A549 (cell line): ENCODE data around the gene MADD. TPM values are rescaled to one million over a fixed set of nuclear protein-coding genes. Genes with fewer than 3 reads are reported as not detected.
A peak's percentile ranks its signal among the peaks of the same experiment; 100 is the strongest.

Experiments used
- ATAC-seq, 2 experiments: fragments of 200-7000 bp in 1 of 2; fragments of >200 bp in 1 of 2; cut with Nextera tagmentation in 1 of 2; cut with Tn5 transposase in 1 of 2; 3 replicates each; pipeline versions ENCODE4 v1.8.0 to v1.9.1; 2018 to 2020; ENCODE audit warnings: mild to moderate bottlenecking in 1 of 2, moderate library complexity in 1 of 2
- CTCF ChIA-PET: fragments of 300-600 bp; sonication (Branson Sonifier 250); formaldehyde crosslinking; extraction: SDS; loops from one replicate; lab custom pipeline; 2021; ENCODE audit warnings: antibody characterized with exemption, inconsistent platforms; lab: Yijun Ruan, JAX
- POLR2A ChIA-PET: fragments of 350-600 bp; formaldehyde crosslinking; extraction: SDS; loops from one replicate; lab custom pipeline; 2021; ENCODE audit warnings: antibody characterized with exemption, inconsistent platforms; lab: Yijun Ruan, JAX
- DNase-seq, 2 experiments: peaks; one replicate each; pipeline versions ENCODE4 v3.0.0 to v3.0.0-alpha.2; 2011 to 2016; ENCODE audit warnings: low read depth in 1 of 2, low spot score in 1 of 2
- FAIRE-seq: peaks from 2 replicates; lab custom pipeline; 2011; peaks lifted over from hg19 to GRCh38; lab: Jason Lieb, UNC
- H3K27ac ChIP-seq, 2 experiments: fragments of >200 bp; sonication (Bioruptor Twin); formaldehyde crosslinking; 3 replicates each; pipeline ENCODE4 v1.5.1; 2016 to 2017
- H3K4me1 ChIP-seq: fragments of >200 bp; sonication (Bioruptor Twin); formaldehyde crosslinking; 3 replicates; pipeline ENCODE4 v1.6.1; 2016
- H3K4me2 ChIP-seq: fragments of >200 bp; sonication (Bioruptor Twin); formaldehyde crosslinking; 3 replicates; pipeline ENCODE4 v1.6.1; 2016
- H3K4me3 ChIP-seq: fragments of >200 bp; sonication (Bioruptor Twin); formaldehyde crosslinking; 3 replicates; pipeline ENCODE4 v1.5.1; 2016
- H3K9me3 ChIP-seq: fragments of >200 bp; sonication (Bioruptor Twin); formaldehyde crosslinking; 3 replicates; pipeline ENCODE4 v1.6.1; 2016
- BHLHE40 ChIP-seq: IDR thresholded peaks from 2 replicates; pipeline ENCODE4 v1.6.1; 2012; ENCODE audit warnings: low read depth, low read length, inconsistent platforms
- EHF ChIP-seq: fragments of 250-450 bp; sonication (Bioruptor Pico); IDR thresholded peaks from 2 replicates; pipeline ENCODE4 v1.5.0; 2020; ENCODE audit warnings: mild to moderate bottlenecking
- FOSL2 ChIP-seq, 2 experiments: fragments of 450-650 bp in 1 of 2; fragments of >200 bp in 1 of 2; sonication (Bioruptor Twin) in 1 of 2; formaldehyde crosslinking; IDR thresholded peaks; 2 replicates each; pipeline versions ENCODE4 v1.5.0 to v1.6.1; 2016 to 2020; ENCODE audit warnings: mild to moderate bottlenecking in 1 of 2, moderate library complexity in 1 of 2
- GATA3 ChIP-seq: IDR thresholded peaks from 2 replicates; pipeline ENCODE4 v1.6.1; 2012; ENCODE audit warnings: borderline replicate concordance
- HDAC2 ChIP-seq: fragments of 200-600 bp; sonication (generic); IDR thresholded peaks from 2 replicates; pipeline ENCODE4 v1.6.1; 2016
- HOXA7 ChIP-seq: fragments of 250-450 bp; sonication (Bioruptor Pico); IDR thresholded peaks from 2 replicates; pipeline ENCODE4 v1.5.0; 2020; ENCODE audit warnings: mild to moderate bottlenecking, moderate library complexity
- HOXB13 ChIP-seq: fragments of 250-450 bp; sonication (Bioruptor Pico); IDR thresholded peaks from 2 replicates; pipeline ENCODE4 v1.5.0; 2020; ENCODE audit warnings: low read depth, mild to moderate bottlenecking, moderate library complexity
- KDM1A ChIP-seq: fragments of 200-600 bp; sonication (generic); IDR thresholded peaks from 2 replicates; pipeline ENCODE4 v1.6.1; 2016; ENCODE audit warnings: low read depth, mild to moderate bottlenecking
- KDM5A ChIP-seq: fragments of 200-600 bp; sonication (generic); IDR thresholded peaks from 2 replicates; pipeline ENCODE4 v1.6.1; 2016; ENCODE audit warnings: antibody characterized with exemption, mild to moderate bottlenecking
- MYC ChIP-seq: IDR thresholded peaks from 2 replicates; pipeline ENCODE4 v1.6.1; 2012; ENCODE audit warnings: mild to moderate bottlenecking, inconsistent platforms, low read length, improper control_type of control experiment, borderline replicate concordance
- PHF8 ChIP-seq: fragments of 200-600 bp; sonication (generic); IDR thresholded peaks from 2 replicates; pipeline ENCODE4 v1.6.1; 2016; ENCODE audit warnings: low read depth, mild to moderate bottlenecking, antibody characterized with exemption, moderate library complexity, borderline replicate concordance
- POLR2AphosphoS2 ChIP-seq: conservative IDR thresholded peaks from 2 replicates; pipeline ENCODE4 v1.6.1; 2012; ENCODE audit warnings: low read length, improper control_type of control experiment, inconsistent platforms
- RAD21 ChIP-seq, 2 experiments: fragments of >200 bp in 1 of 2; sonication (Bioruptor Twin) in 1 of 2; formaldehyde crosslinking in 1 of 2; IDR thresholded peaks in 1 of 2; conservative IDR thresholded peaks in 1 of 2; 2 replicates in 1 of 2; 3 replicates in 1 of 2; pipeline ENCODE4 v1.6.1; 2012 to 2018; ENCODE audit warnings: inconsistent platforms in 1 of 2
- RARB ChIP-seq: fragments of 250-450 bp; sonication (Bioruptor Pico); IDR thresholded peaks from 2 replicates; pipeline ENCODE4 v1.8.0; 2021; ENCODE audit warnings: mild to moderate bottlenecking, moderate library complexity
- RFX5 ChIP-seq: fragments of 450-650 bp; IDR thresholded peaks from 2 replicates; pipeline ENCODE4 v1.7.1; 2014; ENCODE audit warnings: antibody characterized with exemption, mild to moderate bottlenecking, moderate library complexity
- TP53 ChIP-seq: fragments of 250-450 bp; sonication (Bioruptor Pico); IDR thresholded peaks from 2 replicates; pipeline ENCODE4 v1.5.0; 2021; ENCODE audit warnings: mild to moderate bottlenecking, moderate library complexity
- ZFP36 ChIP-seq: fragments of 450-650 bp; IDR thresholded peaks from 2 replicates; pipeline ENCODE4 v1.6.1; 2014; ENCODE audit warnings: borderline replicate concordance; ENCODE audit not compliant: partially characterized antibody
- ZSCAN20 ChIP-seq: fragments of 250-450 bp; sonication (Bioruptor Pico); IDR thresholded peaks from 2 replicates; pipeline ENCODE4 v1.8.0; 2022; ENCODE audit warnings: mild to moderate bottlenecking, moderate library complexity
- WGBS: methylation state at CpG from one replicate; pipeline ENCODE4 v1.1.6; 2017; ENCODE audit errors: missing lambda C conversion rate; 5-methylcytosine and 5-hydroxymethylcytosine counted together
- polyA plus RNA-seq, 4 experiments: library from polyadenylated mRNA; depleted of rRNA in 3 of 4; stranded (reverse); fragments of >200 nt; fragmentation: RNase III in 1 of 4; extraction: RNeasy Plus Mini Kit Qiagen cat#74134 plus additional on column Dnase treatment in 1 of 4; gene quantifications; 2 replicates in 3 of 4; 3 replicates in 1 of 4; pipeline ENCODE4 v1.2.3, GENCODE V29; 2011 to 2017
- TF ChIP-seq, protein P1 (sequence below): fragments of 450-650 bp; IDR thresholded peaks from 2 replicates; pipeline ENCODE4 v1.6.1; 2014; ENCODE audit warnings: antibody characterized with exemption
- TF ChIP-seq, protein P2 (sequence below): fragments of 200-600 bp; sonication (generic); IDR thresholded peaks from 2 replicates; pipeline ENCODE4 v1.6.1; 2016; ENCODE audit warnings: antibody characterized with exemption, mild to moderate bottlenecking, moderate library complexity
- TF ChIP-seq, protein P3 (sequence below): fragments of 250-450 bp; sonication (Bioruptor Pico); IDR thresholded peaks from 2 replicates; pipeline ENCODE4 v1.5.0; 2021; ENCODE audit warnings: mild to moderate bottlenecking, moderate library complexity, borderline replicate concordance

MADD gene
- polyA plus RNA-seq, 2 of the 4 experiments (the other 2 are of a cell fraction) = 16.7 to 25.2 TPM

DNA sequence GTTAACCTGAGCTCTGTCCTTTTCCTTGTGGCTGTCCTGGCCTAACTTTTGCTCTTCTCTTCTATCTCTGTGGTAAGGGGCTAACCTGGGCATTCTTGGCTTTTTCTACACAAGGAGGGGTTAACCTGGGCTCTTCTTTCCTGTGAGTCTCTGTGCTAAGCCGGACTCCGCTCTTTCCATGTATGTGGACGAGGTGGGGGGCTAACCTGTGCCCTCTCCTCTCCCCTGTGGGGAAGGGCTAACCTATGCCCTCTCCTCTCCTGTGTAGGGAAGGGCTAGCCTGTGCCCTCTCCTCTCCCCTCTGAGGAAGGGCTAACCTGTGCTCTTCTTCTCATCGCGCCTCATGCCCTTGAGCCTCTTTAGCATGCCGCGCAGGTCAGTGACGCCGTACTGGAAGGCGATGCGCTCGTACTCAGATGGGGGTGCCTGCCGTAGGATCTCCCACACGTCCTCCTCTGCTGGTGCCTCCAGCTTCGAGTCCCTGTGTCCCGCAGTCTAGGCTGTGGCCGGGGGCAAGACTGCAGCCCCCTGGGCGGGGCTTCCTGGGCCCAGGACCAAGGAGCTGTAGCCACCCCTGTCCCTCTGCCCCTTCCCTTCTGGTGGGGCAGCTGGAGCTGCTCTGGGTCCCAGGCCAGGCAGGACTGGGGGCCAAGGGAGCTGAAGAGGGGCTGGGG lies 76.1 kb downstream of the MADD start:
- DNase-seq (no peak), FAIRE-seq (no peak), ATAC-seq (no peak)
- ChIA-PET POLR2A (no interaction called here), CTCF (interaction anchor here (0.6 to 6.9 kb wide), 4 partner anchors 9 to 83 kb away, joined by 3 to 40 read pairs (median 3); no protein-coding TSS in a partner anchor)
- Histone ChIP-seq H3K9me3 (no peaks in the 10 kb centered on the region), H3K4me2 (no peak overlapping the region), H3K4me1 (no peaks in the 10 kb centered on the region), H3K4me3 (no peak overlapping the region), H3K27ac (no peak overlapping the region)
- 79% methylated on average over 15 of the region's 18 CpGs for WGBS
- no peak for TF ChIP-seq KDM5A

DNA sequence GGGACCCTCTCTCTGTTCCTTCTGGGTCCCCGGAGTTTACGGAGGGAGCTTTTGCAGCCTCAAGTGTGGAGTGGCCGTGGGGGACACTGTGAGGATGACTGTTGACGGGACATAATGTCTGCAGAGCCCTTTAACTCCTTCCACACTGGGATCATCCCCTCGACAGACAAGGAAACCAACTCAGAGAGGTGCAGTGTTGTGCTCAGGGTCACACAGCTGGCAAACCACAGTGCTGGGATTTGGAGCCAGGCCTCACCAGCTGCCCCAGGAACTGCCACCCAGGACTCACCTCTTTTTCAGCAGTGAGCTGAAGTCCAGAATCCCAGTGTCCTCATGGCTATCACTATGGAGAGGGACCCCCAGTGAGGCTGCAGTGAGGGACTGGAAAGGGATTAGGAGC lies 77.2 kb downstream of the MADD start:
- ATAC-seq (no peak), DNase-seq (no peak), FAIRE-seq (no peak)
- TF ChIP-seq GATA3 (no peak), KDM1A (no peak), ZSCAN20 (CRISPR knock-in tag) (no peak), ZFP36 (peak; percentile 8)
- Histone ChIP-seq H3K9me3 (no peaks in the 10 kb centered on the region), H3K4me3 (no peak overlapping the region), H3K4me1 (no peaks in the 10 kb centered on the region), H3K27ac (no peak overlapping the region), H3K4me2 (no peak overlapping the region)
- ChIA-PET CTCF (interaction anchor here (1.0 to 6.9 kb wide), 6 partner anchors 8 to 90 kb away, joined by 3 to 40 read pairs (median 3); no protein-coding TSS in a partner anchor), POLR2A (no interaction called here)
- WGBS = 68% methylated on average over 5 of the region's 5 CpGs

DNA sequence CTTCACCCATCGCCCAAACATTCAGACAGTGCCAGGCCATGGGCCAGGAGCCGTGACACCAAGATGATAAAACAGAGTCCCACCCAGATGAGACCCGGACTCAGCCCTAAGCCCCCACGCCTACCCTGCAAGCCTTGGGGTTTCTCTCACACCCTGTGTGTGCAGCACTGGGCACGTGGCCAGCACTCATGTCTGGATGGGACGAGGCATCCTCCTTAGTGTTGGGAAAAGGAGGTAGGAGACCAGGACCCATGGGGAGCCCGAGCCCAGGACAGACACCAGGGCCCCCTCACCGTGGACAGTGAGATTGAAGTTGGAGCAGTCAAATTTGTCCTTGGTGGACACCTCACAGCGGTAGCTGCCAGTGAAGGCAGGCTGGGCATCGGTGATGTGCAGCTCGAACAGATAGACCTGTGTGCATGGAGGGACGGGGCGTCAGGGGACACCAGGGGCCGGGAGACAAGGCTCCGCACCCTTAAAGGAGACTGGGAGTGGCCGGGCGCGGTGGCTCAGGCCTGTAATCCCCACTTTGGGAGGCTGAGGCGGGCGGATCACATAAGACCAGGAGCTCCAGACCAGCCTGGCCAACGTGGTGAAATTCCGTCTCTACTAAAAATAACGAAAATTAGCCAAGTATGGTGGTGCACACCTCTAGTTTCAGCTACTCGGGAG lies 78.3 kb downstream of the MADD start:
- TF ChIP-seq HOXB13 (CRISPR knock-in tag) (no peak), KDM5A (no peak), HOXA7 (CRISPR knock-in tag) (no peak), RFX5 (no peak), EHF (no peak), FOSL2 (IDR thresholded peaks at IDR 0.05) (no peak), FOSL2 (CRISPR knock-in tag; IDR thresholded peaks at IDR 0.05) (no peak), HDAC2 (no peak), PHF8 (no peak), TP53 (no peak), BHLHE40 (no peak), MYC (no peak), RARB (CRISPR knock-in tag) (no peak), RAD21 (conservative IDR thresholded peaks at IDR 0.05 in 1 of 2, IDR thresholded peaks at IDR 0.05 in 1 of 2) (no peak), POLR2AphosphoS2 (no peak)
- TF ChIP-seq, protein P1, sequence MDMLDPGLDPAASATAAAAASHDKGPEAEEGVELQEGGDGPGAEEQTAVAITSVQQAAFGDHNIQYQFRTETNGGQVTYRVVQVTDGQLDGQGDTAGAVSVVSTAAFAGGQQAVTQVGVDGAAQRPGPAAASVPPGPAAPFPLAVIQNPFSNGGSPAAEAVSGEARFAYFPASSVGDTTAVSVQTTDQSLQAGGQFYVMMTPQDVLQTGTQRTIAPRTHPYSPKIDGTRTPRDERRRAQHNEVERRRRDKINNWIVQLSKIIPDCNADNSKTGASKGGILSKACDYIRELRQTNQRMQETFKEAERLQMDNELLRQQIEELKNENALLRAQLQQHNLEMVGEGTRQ = no peak
- TF ChIP-seq, protein P2, sequence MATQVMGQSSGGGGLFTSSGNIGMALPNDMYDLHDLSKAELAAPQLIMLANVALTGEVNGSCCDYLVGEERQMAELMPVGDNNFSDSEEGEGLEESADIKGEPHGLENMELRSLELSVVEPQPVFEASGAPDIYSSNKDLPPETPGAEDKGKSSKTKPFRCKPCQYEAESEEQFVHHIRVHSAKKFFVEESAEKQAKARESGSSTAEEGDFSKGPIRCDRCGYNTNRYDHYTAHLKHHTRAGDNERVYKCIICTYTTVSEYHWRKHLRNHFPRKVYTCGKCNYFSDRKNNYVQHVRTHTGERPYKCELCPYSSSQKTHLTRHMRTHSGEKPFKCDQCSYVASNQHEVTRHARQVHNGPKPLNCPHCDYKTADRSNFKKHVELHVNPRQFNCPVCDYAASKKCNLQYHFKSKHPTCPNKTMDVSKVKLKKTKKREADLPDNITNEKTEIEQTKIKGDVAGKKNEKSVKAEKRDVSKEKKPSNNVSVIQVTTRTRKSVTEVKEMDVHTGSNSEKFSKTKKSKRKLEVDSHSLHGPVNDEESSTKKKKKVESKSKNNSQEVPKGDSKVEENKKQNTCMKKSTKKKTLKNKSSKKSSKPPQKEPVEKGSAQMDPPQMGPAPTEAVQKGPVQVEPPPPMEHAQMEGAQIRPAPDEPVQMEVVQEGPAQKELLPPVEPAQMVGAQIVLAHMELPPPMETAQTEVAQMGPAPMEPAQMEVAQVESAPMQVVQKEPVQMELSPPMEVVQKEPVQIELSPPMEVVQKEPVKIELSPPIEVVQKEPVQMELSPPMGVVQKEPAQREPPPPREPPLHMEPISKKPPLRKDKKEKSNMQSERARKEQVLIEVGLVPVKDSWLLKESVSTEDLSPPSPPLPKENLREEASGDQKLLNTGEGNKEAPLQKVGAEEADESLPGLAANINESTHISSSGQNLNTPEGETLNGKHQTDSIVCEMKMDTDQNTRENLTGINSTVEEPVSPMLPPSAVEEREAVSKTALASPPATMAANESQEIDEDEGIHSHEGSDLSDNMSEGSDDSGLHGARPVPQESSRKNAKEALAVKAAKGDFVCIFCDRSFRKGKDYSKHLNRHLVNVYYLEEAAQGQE = no peak
- TF ChIP-seq, protein P3, sequence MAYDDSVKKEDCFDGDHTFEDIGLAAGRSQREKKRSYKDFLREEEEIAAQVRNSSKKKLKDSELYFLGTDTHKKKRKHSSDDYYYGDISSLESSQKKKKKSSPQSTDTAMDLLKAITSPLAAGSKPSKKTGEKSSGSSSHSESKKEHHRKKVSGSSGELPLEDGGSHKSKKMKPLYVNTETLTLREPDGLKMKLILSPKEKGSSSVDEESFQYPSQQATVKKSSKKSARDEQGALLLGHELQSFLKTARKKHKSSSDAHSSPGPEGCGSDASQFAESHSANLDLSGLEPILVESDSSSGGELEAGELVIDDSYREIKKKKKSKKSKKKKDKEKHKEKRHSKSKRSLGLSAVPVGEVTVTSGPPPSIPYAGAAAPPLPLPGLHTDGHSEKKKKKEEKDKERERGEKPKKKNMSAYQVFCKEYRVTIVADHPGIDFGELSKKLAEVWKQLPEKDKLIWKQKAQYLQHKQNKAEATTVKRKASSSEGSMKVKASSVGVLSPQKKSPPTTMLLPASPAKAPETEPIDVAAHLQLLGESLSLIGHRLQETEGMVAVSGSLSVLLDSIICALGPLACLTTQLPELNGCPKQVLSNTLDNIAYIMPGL (CRISPR knock-in tag) = no peak
- no peak for ATAC-seq
- 72% methylated on average over 24 of the region's 24 CpGs for WGBS
- POLR2A ChIA-PET = interaction anchor here (0.6 kb wide), 1 partner anchor 77 kb away, joined by 3 read pairs; no protein-coding TSS in a partner anchor
- FAIRE-seq = no peak
- Histone ChIP-seq H3K4me3 (no peak overlapping the region), H3K4me2 (no peak overlapping the region), H3K4me1 (no peaks in the 10 kb centered on the region), H3K27ac (no peak overlapping the region), H3K9me3 (no peaks in the 10 kb centered on the region)
- DNase-seq = no peak
- CTCF ChIA-PET = interaction anchor here (1.2 to 4.3 kb wide), 8 partner anchors 77 to 170 kb away, joined by 3 to 21 read pairs (median 6); partner anchors contain the start of genes ARFGAP2 and NR1H3
